ENCODE data around the gene SLC2A1.

SLC2A1 gene

DNA sequence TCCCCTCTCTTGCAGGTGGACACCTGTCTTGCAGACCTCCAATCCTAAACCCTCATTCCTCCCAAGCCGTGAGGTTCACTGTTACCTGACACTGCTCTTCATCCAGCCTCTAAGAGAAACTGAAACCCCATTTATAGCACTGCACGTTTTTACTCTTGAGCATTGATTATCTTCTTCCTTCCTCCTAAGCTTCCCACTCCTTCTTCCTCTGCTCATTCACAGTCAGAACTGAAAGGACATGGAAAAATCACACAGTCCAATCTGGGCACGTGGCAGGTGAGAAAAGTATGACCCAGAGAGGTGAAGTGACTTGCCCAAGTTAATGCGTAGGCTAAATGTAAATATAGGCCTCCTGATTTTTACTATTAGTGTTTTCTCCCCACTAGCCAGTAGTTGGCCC lies 43.4 kb upstream of the SLC2A1 start:
- Histone ChIP-seq H3K56ac (ENCODE audit: low read length) (no peak overlapping the region), H3K36me3 (ENCODE audit: control insufficient read depth, insufficient read depth, low read length) (no peaks in the 10 kb centered on the region), H2BK15ac (replicated peaks; ENCODE audit: low read depth) (no peak overlapping the region), H3K4me1 (ENCODE audit: control insufficient read depth, low read depth, low read length) (peaks cover 6% of the 10 kb centered on the region), H3K27ac (ENCODE audit: low read depth, low read length) (no peak overlapping the region), H2BK120ac (ENCODE audit: low read depth, low read length) (no peak overlapping the region), H2AK5ac (ENCODE audit: low read length) (no peak overlapping the region), H2BK5ac (ENCODE audit: low read length) (no peak overlapping the region), H3K4me3 (ENCODE audit: low read length) (no peak overlapping the region), H4K8ac (ENCODE audit: low read depth, low read length) (no peak overlapping the region), H4K5ac (ENCODE audit: low read length) (no peak overlapping the region), H3K18ac (ENCODE audit: low read length) (no peak overlapping the region), H3K27me3 (ENCODE audit: insufficient read depth, low read length, poor library complexity) (no peaks in the 10 kb centered on the region), H3K79me2 (ENCODE audit: control insufficient read depth, insufficient read depth, low read length) (no peaks in the 10 kb centered on the region), H3K23ac (ENCODE audit: low read length) (no peak overlapping the region), H3K9ac (ENCODE audit: low read length) (no peak overlapping the region), H3K4ac (ENCODE audit: low read depth, low read length) (no peak overlapping the region), H3K79me1 (ENCODE audit: low read length) (no peaks in the 10 kb centered on the region), H3K4me2 (ENCODE audit: low read length) (no peak overlapping the region)
- WGBS (ENCODE audit: extremely low coverage, insufficient coverage, low lambda C conversion rate): no CpG with 5 or more reads among the region's 4 CpGs
- DNase-seq: no peak

GRCh38 chr1:43001434-43001833 lies 42.8 kb upstream of the SLC2A1 start:
- H3K23ac ChIP-seq (ENCODE audit: low read length): no peak overlapping the region
- H3K4me3 ChIP-seq (ENCODE audit: low read length): no peak overlapping the region

DNA sequence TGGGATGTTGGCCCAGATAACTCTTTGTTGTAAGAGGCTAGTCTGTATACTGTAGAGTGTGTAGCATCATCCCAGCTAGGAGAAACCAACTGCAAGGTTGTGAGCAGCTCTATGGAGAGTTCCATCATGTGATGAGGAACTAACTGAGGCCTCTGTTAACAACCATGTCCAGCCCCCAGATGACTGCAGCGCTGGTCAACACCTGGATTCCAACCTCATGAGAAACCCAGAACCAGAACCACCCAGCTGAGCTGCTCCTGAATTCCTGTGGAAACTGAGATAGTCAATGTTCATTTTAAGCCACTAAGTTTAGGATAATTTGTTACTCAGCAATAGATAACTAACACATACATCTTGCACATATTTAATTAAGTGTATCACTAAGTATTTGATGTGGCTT lies 41.6 kb upstream of the SLC2A1 start:
- Histone ChIP-seq H3K36me3 (ENCODE audit: control insufficient read depth, insufficient read depth, low read length) (no peaks in the 10 kb centered on the region), H3K27me3 (ENCODE audit: insufficient read depth, low read length, poor library complexity) (no peaks in the 10 kb centered on the region), H3K18ac (ENCODE audit: low read length) (no peak overlapping the region), H2BK120ac (ENCODE audit: low read depth, low read length) (no peak overlapping the region), H4K5ac (ENCODE audit: low read length) (no peak overlapping the region), H3K4me3 (ENCODE audit: low read length) (no peak overlapping the region), H2BK5ac (ENCODE audit: low read length) (no peak overlapping the region), H3K27ac (ENCODE audit: low read depth, low read length) (no peak overlapping the region), H3K79me1 (ENCODE audit: low read length) (no peaks in the 10 kb centered on the region), H3K4me1 (ENCODE audit: control insufficient read depth, low read depth, low read length) (no peaks in the 10 kb centered on the region), H2AK5ac (ENCODE audit: low read length) (no peak overlapping the region), H4K8ac (ENCODE audit: low read depth, low read length) (no peak overlapping the region), H3K4ac (ENCODE audit: low read depth, low read length) (no peak overlapping the region), H2BK15ac (replicated peaks; ENCODE audit: low read depth) (no peak overlapping the region), H3K79me2 (ENCODE audit: control insufficient read depth, insufficient read depth, low read length) (no peaks in the 10 kb centered on the region), H3K23ac (ENCODE audit: low read length) (no peak overlapping the region), H3K9ac (ENCODE audit: low read length) (no peak overlapping the region), H3K4me2 (ENCODE audit: low read length) (no peak overlapping the region), H3K56ac (ENCODE audit: low read length) (no peak overlapping the region)
- WGBS (ENCODE audit: extremely low coverage, insufficient coverage, low lambda C conversion rate): no CpG with 5 or more reads among the region's 1 CpG
- no peak for DNase-seq

More at GRCh38 chr1:43001434-43001833, 42.8 kb upstream of the SLC2A1 start:
- Histone ChIP-seq H3K4me2 (ENCODE audit: low read length) (no peak overlapping the region), H3K79me2 (ENCODE audit: control insufficient read depth, insufficient read depth, low read length) (no peaks in the 10 kb centered on the region), H3K56ac (ENCODE audit: low read length) (no peak overlapping the region), H4K8ac (ENCODE audit: low read depth, low read length) (no peak overlapping the region), H3K4me1 (ENCODE audit: control insufficient read depth, low read depth, low read length) (peaks cover 4% of the 10 kb centered on the region), H4K5ac (ENCODE audit: low read length) (no peak overlapping the region), H2AK5ac (ENCODE audit: low read length) (no peak overlapping the region), H3K27me3 (ENCODE audit: insufficient read depth, low read length, poor library complexity) (no peaks in the 10 kb centered on the region), H3K9ac (ENCODE audit: low read length) (no peak overlapping the region), H2BK15ac (replicated peaks; ENCODE audit: low read depth) (no peak overlapping the region), H3K4ac (ENCODE audit: low read depth, low read length) (no peak overlapping the region), H3K36me3 (ENCODE audit: control insufficient read depth, insufficient read depth, low read length) (no peaks in the 10 kb centered on the region), H2BK120ac (ENCODE audit: low read depth, low read length) (no peak overlapping the region), H3K27ac (ENCODE audit: low read depth, low read length) (no peak overlapping the region), H3K79me1 (ENCODE audit: low read length) (no peaks in the 10 kb centered on the region), H3K18ac (ENCODE audit: low read length) (no peak overlapping the region), H2BK5ac (ENCODE audit: low read length) (no peak overlapping the region)
- DNase-seq: no peak

DNA sequence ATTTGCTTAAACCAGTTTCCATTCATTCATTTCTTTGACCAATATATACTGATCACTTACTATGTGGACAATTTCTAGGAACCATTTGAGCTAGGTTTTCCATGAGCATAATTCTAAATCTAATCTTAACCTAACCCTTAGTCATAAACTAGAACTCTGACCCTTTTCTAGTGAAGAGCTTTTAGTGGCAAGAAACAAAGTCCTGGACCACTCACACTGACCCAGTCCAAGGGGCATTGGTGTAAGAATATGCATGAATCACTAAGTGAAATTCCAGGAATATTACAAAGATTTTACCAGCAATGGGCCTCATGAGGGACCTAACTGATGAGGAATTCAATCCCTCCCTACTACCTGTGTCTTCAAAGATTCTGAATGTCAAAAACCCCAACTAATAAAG lies 40.6 kb upstream of the SLC2A1 start:
- no peak for DNase-seq
- Histone ChIP-seq H4K8ac (ENCODE audit: low read depth, low read length) (no peak overlapping the region), H3K27ac (ENCODE audit: low read depth, low read length) (no peak overlapping the region), H3K4me1 (ENCODE audit: control insufficient read depth, low read depth, low read length) (no peaks in the 10 kb centered on the region), H3K79me1 (ENCODE audit: low read length) (no peaks in the 10 kb centered on the region), H2BK15ac (replicated peaks; ENCODE audit: low read depth) (no peak overlapping the region), H3K27me3 (ENCODE audit: insufficient read depth, low read length, poor library complexity) (no peaks in the 10 kb centered on the region), H4K5ac (ENCODE audit: low read length) (no peak overlapping the region), H3K4ac (ENCODE audit: low read depth, low read length) (no peak overlapping the region), H3K9ac (ENCODE audit: low read length) (no peak overlapping the region), H2BK120ac (ENCODE audit: low read depth, low read length) (no peak overlapping the region), H2BK5ac (ENCODE audit: low read length) (no peak overlapping the region), H3K4me2 (ENCODE audit: low read length) (no peak overlapping the region), H3K4me3 (ENCODE audit: low read length) (no peak overlapping the region), H3K23ac (ENCODE audit: low read length) (no peak overlapping the region), H3K56ac (ENCODE audit: low read length) (no peak overlapping the region), H3K18ac (ENCODE audit: low read length) (no peak overlapping the region), H3K36me3 (ENCODE audit: control insufficient read depth, insufficient read depth, low read length) (no peaks in the 10 kb centered on the region), H2AK5ac (ENCODE audit: low read length) (no peak overlapping the region), H3K79me2 (ENCODE audit: control insufficient read depth, insufficient read depth, low read length) (no peaks in the 10 kb centered on the region)

DNA sequence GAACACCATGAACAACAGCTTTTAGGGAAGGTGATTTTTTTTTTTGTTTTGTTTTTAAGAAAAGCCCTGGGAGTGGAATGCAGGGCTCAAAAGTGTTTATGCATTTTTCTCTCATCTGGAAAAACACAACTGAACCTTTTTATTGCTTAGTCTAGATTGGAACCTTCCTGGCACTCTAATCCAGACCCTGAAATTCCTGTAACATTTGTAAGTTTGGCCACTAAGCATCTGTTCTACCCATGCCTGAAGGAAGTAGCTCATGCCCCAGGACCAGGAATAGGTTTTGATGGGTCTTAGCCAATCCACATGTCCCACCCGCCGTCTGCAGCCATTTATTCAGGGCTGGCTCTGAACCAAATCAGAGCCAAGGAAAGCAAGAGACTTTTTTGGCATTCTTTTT lies 39.7 kb upstream of the SLC2A1 start:
- Histone ChIP-seq H3K18ac (ENCODE audit: low read length) (no peak overlapping the region), H2BK5ac (ENCODE audit: low read length) (no peak overlapping the region), H3K4me2 (ENCODE audit: low read length) (no peak overlapping the region), H3K27ac (ENCODE audit: low read depth, low read length) (no peak overlapping the region), H4K8ac (ENCODE audit: low read depth, low read length) (no peak overlapping the region), H3K27me3 (ENCODE audit: insufficient read depth, low read length, poor library complexity) (no peaks in the 10 kb centered on the region), H3K4me3 (ENCODE audit: low read length) (no peak overlapping the region), H3K36me3 (ENCODE audit: control insufficient read depth, insufficient read depth, low read length) (no peaks in the 10 kb centered on the region), H3K23ac (ENCODE audit: low read length) (no peak overlapping the region), H2BK120ac (ENCODE audit: low read depth, low read length) (no peak overlapping the region), H3K56ac (ENCODE audit: low read length) (no peak overlapping the region), H3K79me1 (ENCODE audit: low read length) (no peaks in the 10 kb centered on the region), H3K79me2 (ENCODE audit: control insufficient read depth, insufficient read depth, low read length) (no peaks in the 10 kb centered on the region), H2BK15ac (replicated peaks; ENCODE audit: low read depth) (no peak overlapping the region), H2AK5ac (ENCODE audit: low read length) (no peak overlapping the region), H4K5ac (ENCODE audit: low read length) (no peak overlapping the region), H3K4me1 (ENCODE audit: control insufficient read depth, low read depth, low read length) (peaks cover 3% of the 10 kb centered on the region), H3K4ac (ENCODE audit: low read depth, low read length) (no peak overlapping the region), H3K9ac (ENCODE audit: low read length) (no peak overlapping the region)
- DNase-seq: no peak
- WGBS (ENCODE audit: extremely low coverage, insufficient coverage, low lambda C conversion rate): no CpG with 5 or more reads among the region's 2 CpGs

DNA sequence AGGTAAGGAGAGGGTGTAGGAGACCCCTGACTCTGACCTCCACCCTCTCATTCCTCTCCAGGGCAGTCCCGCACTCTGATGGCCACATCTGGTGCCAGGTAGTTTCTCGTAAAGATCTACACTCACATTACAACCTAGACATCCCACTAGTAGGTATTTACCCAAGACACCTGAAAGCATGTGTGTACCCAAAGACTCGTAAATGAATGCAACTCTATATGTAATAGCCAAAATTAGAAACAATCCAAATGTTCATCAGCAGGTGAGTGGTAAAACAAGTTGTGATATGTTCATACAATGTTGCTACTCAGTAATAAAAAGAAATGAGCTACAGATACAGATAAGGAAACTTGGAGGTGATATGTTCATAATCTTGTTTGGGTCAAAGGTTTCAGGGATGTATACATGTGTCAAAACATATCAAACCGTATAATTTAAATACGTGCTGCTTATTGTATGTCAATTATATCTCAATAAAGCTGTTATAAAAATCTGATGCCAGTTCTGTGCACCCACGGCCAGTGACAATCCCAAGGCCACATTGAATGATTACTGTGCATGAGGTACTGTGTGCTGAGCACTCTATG lies 37.8 kb upstream of the SLC2A1 start:
- H2BK5ac ChIP-seq (ENCODE audit: low read length): no peak overlapping the region
- no peak overlapping the region for H3K23ac ChIP-seq (ENCODE audit: low read length)
- H2BK15ac ChIP-seq (replicated peaks; ENCODE audit: low read depth): no peak overlapping the region
- no CpG with 5 or more reads among the region's 6 CpGs for WGBS (ENCODE audit: extremely low coverage, insufficient coverage, low lambda C conversion rate)
- no peak overlapping the region for H3K18ac ChIP-seq (ENCODE audit: low read length)
- H3K79me2 ChIP-seq (ENCODE audit: control insufficient read depth, insufficient read depth, low read length): no peaks in the 10 kb centered on the region
- no peak overlapping the region for H3K4ac ChIP-seq (ENCODE audit: low read depth, low read length)
- no peaks in the 10 kb centered on the region for H3K36me3 ChIP-seq (ENCODE audit: control insufficient read depth, insufficient read depth, low read length)
- no peak overlapping the region for H3K56ac ChIP-seq (ENCODE audit: low read length)
- H3K27me3 ChIP-seq (ENCODE audit: insufficient read depth, low read length, poor library complexity): no peaks in the 10 kb centered on the region
- peaks cover 5% of the 10 kb centered on the region for H3K4me1 ChIP-seq (ENCODE audit: control insufficient read depth, low read depth, low read length)
- DNase-seq: no peak
- no peak overlapping the region for H4K8ac ChIP-seq (ENCODE audit: low read depth, low read length)
- H3K9ac ChIP-seq (ENCODE audit: low read length): no peak overlapping the region
- H3K27ac ChIP-seq (ENCODE audit: low read depth, low read length): no peak overlapping the region
- H3K4me3 ChIP-seq (ENCODE audit: low read length): no peak overlapping the region
- no peak overlapping the region for H4K5ac ChIP-seq (ENCODE audit: low read length)
- H3K4me2 ChIP-seq (ENCODE audit: low read length): no peak overlapping the region
- no peak overlapping the region for H2AK5ac ChIP-seq (ENCODE audit: low read length)
- no peak overlapping the region for H2BK120ac ChIP-seq (ENCODE audit: low read depth, low read length)
- H3K79me1 ChIP-seq (ENCODE audit: low read length): no peaks in the 10 kb centered on the region

Data from mesendoderm (in vitro differentiated cells).